NT2/D1 (cell line): ENCODE data around the gene TBC1D21.

ENCODE experiments used
- DNase-seq: peaks from one replicate; pipeline ENCODE4 v3.0.0-alpha.2; 2011; ENCODE audit warnings: low read depth, low spot score
- H3K27me3 ChIP-seq: 2 replicates; pipeline ENCODE4 v1.6.0; 2011; ENCODE audit warnings: mild to moderate bottlenecking; ENCODE audit not compliant: insufficient read length, insufficient read depth
- H3K36me3 ChIP-seq: 2 replicates; pipeline ENCODE4 v1.6.1; 2011; ENCODE audit warnings: mild to moderate bottlenecking, low read length, mixed read lengths; ENCODE audit not compliant: insufficient read depth, insufficient read length
- H3K4me1 ChIP-seq: 2 replicates; pipeline ENCODE4 v1.5.1; 2011; ENCODE audit not compliant: insufficient read depth, insufficient read length
- H3K4me3 ChIP-seq: 2 replicates; pipeline ENCODE4 v1.5.1; 2011; ENCODE audit warnings: low read depth; ENCODE audit not compliant: insufficient read length
- H3K9ac ChIP-seq: 2 replicates; pipeline ENCODE4 v1.6.0; 2011; ENCODE audit warnings: low read depth; ENCODE audit not compliant: insufficient read length
- H3K9me3 ChIP-seq: 2 replicates; pipeline ENCODE4 v1.5.1; 2011; ENCODE audit warnings: mild to moderate bottlenecking, low read length; ENCODE audit not compliant: insufficient read depth
- SUZ12 ChIP-seq: IDR thresholded peaks from 2 replicates; pipeline ENCODE4 v1.6.1; 2011; ENCODE audit not compliant: insufficient read length, insufficient read depth; ENCODE audit errors: extremely low read depth
- YY1 ChIP-seq: IDR thresholded peaks from 2 replicates; pipeline ENCODE4 v1.6.1; 2011; ENCODE audit not compliant: insufficient read length, insufficient read depth
- ZNF274 ChIP-seq: IDR thresholded peaks from 2 replicates; pipeline ENCODE4 v1.6.1; 2011; ENCODE audit warnings: mild to moderate bottlenecking, low read depth, low read length

The TBC1D21 gene

DNA sequence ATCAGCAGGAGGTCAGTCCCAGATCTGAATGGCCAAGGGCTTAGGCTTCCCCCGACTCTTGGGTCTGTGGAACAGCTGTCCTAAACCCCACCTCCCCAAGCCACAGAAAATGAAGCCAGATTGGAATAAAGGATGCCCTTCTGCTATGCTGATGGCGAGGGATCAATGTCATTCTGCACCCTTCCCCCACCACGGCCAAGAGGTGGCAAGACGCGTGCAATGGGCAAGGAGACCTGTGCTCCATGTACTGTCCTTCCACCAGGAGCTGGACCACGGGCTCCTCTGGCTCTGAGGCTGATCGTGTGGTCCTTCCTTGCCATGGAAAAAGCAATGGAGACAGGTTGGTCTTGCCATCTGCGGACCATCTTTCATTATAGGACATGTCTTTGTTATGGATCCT lies 32.6 kb upstream of the TBC1D21 start:
- Histone ChIP-seq H3K9me3 (no peaks in the 10 kb centered on the region; the same call in 1 of the 2 replicates), H3K27me3 (peaks cover 2% of the 10 kb centered on the region), H3K36me3 (no peaks in the 10 kb centered on the region), H3K4me1 (peaks cover 3% of the 10 kb centered on the region), H3K9ac (no peak overlapping the region), H3K4me3 (no peak overlapping the region)
- DNase-seq: no peak
- TF ChIP-seq ZNF274: no peak
- no peak for TF ChIP-seq YY1
- TF ChIP-seq SUZ12: no peak

DNA sequence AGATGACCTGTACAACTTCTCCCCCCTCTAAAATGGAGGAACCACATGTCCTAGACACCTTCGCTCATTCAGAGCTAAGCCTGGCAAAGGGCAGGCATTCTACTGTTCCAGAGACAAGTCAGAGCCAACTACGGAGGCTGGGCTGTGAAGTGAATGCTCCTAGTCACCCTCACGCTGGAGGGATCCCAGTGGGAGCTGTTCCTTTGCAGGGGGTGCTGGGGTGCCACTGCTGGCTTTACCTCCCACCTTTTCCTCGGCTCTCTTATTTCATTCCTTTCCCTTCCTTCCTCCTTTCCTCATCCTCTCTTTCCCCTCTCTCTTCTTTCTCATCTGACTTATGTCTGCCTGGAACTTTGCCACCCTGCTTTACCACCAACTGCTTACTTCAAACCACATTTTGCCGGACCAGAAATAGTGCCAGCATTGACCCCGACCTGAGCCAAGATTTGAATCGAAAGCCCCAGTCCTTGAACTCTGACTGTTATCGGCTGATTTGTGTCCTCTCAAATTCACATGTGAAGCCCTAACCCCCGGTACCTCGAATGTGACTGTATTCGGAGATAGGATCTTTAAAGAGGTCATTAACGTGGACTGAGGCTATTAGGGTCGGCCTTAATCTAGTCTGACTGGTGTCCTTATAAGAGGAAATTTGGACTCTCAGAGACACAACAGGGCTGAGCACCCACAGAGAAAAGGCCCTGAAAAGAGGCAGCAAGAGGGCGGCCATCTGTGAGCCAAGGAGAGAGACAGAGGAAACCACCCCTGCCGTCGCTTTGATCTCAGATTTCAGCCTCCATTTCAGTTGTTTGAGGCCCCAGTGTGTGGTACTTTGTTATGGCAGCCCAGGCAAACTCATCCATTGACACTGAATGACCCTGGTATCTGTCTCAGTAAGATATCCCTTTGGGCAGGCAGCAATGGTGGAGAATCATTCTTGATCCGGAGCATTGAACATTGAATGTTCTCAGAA lies 31.3 kb upstream of the TBC1D21 start:
- no peaks in the 10 kb centered on the region for H3K36me3 ChIP-seq
- no peak for TF ChIP-seq YY1
- no peak for TF ChIP-seq SUZ12
- TF ChIP-seq ZNF274: no peak
- H3K4me1 ChIP-seq: peaks cover 3% of the 10 kb centered on the region

DNA sequence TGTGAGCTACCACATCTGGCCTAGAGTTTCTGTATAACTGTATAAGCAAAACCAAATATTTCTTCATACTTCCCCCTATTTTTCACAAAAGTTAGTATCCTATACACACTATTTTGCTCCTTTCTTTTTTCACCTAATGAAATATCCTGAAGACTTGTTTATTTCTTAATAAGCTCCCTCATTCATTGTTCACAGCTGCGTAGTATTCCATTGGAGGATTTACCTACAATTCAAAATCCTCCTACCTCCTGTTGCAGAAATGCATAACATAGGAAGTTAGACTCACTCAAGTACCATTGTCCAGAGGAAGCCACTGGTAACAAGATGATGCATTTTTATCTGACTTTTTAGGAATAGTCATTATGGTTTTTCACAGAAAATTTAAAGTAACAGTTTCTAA lies 29.6 kb upstream of the TBC1D21 start:
- Histone ChIP-seq H3K9me3 (no peaks in the 10 kb centered on the region; the same call in 1 of the 2 replicates), H3K4me1 (peaks cover 3% of the 10 kb centered on the region), H3K9ac (no peak overlapping the region), H3K4me3 (no peak overlapping the region), H3K27me3 (peaks cover 2% of the 10 kb centered on the region), H3K36me3 (no peaks in the 10 kb centered on the region)
- TF ChIP-seq SUZ12 (no peak), ZNF274 (no peak), YY1 (no peak)
- DNase-seq: no peak

More for the DNA sequence above, 31.3 kb upstream of the TBC1D21 start:
- Histone ChIP-seq H3K9me3 (no peaks in the 10 kb centered on the region; the same call in 1 of the 2 replicates), H3K9ac (no peak overlapping the region), H3K27me3 (peaks cover 2% of the 10 kb centered on the region), H3K4me3 (no peak overlapping the region)
- peak; percentile 16 for DNase-seq

DNA sequence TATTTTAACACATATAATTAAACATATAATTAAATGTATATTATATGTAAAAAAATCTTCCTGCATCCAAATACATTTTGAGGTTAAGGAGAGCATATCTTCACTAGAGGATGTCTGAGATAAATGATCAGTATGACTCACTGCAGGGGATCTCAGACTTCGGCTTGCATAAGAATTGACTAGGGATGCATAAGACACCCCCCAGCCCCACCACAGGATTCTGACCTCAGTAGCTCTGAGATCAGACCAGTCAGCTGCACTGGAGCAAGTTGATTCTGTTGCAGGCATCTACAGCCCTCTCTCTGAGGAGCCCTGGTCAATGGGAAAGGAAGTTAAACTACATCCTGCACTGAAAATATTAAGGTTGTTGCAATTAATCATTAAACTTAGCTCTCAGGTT lies 29.0 kb upstream of the TBC1D21 start:
- Histone ChIP-seq H3K4me1 (peaks cover 3% of the 10 kb centered on the region), H3K4me3 (no peak overlapping the region), H3K9ac (no peak overlapping the region), H3K36me3 (no peaks in the 10 kb centered on the region), H3K9me3 (no peaks in the 10 kb centered on the region; the same call in 1 of the 2 replicates), H3K27me3 (peaks cover 2% of the 10 kb centered on the region)
- TF ChIP-seq SUZ12 (no peak), ZNF274 (no peak), YY1 (no peak)
- peak; percentile 76 for DNase-seq

DNA sequence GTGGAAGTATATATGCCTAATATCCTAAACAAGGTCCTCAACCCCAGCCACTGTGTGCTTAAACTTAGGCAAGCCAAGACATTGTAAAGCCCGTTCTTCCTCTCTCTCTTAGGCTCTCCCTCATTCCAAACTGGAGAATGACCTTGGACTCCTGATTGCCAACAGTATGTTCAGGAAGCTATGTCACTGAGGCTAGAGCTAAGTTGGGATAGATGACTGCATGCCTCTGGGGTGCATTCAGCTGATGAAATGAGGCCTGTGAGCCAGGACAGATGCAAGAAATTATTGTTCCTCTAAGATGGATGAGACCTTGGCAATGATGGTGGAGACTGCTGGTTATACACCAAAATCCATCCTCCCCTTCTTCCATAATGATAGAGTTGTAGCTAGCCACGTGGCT lies 27.9 kb upstream of the TBC1D21 start:
- Histone ChIP-seq H3K27me3 (no peaks in the 10 kb centered on the region), H3K9ac (no peak overlapping the region), H3K9me3 (no peaks in the 10 kb centered on the region; the same call in 1 of the 2 replicates), H3K4me1 (peaks cover 3% of the 10 kb centered on the region), H3K4me3 (no peak overlapping the region), H3K36me3 (no peaks in the 10 kb centered on the region)
- TF ChIP-seq SUZ12 (no peak), ZNF274 (no peak), YY1 (no peak)
- no peak for DNase-seq

DNA sequence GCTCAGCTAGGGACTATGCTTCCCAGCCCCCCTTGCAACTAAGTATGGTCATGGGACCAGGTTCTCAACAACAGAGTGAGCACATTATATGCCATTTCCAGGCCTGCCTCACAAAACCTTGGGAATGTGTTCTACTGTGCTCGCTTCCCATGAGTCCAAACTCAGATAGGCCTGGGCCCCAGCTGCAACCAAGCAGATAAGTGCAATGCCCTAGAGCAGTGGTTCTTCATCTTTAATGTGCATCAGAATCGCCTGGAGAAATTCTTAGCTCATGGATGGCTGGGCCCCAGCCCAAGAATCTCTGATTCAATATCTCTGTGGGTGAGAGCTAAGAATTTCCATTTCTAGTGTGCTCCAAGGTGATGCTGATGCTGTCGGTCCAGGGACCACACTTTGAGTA lies 27.5 kb upstream of the TBC1D21 start:
- H3K27me3 ChIP-seq: no peaks in the 10 kb centered on the region
- no peak for DNase-seq
- no peaks in the 10 kb centered on the region for H3K36me3 ChIP-seq
- no peak for TF ChIP-seq YY1
- TF ChIP-seq ZNF274: no peak
- TF ChIP-seq SUZ12: no peak
- peaks cover 3% of the 10 kb centered on the region for H3K4me1 ChIP-seq
- no peaks in the 10 kb centered on the region; the same call in 1 of the 2 replicates for H3K9me3 ChIP-seq
- no peak overlapping the region for H3K9ac ChIP-seq
- no peak overlapping the region for H3K4me3 ChIP-seq

DNA sequence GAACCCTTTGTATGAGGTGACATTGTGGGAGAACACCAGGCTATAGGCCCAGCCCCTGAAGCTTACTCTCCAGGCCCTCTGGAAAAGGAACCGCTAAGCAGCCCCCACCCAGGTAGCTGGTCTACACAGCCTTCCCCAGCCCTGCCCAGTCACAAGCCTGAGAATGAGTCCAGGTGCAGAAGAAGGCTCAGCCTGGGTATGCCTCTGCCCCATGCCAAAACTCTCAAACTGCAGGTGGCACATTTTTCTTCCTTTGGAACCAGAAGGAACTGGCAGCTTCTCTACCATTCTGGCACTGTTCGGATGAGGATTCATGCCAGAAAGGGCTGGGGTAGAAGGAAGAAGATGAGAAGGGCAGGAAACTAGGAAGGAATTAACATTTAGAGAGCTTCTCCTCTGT lies 23.7 kb upstream of the TBC1D21 start:
- Histone ChIP-seq H3K4me1 (peaks cover 2% of the 10 kb centered on the region), H3K9me3 (no peaks in the 10 kb centered on the region), H3K4me3 (no peak overlapping the region), H3K9ac (no peak overlapping the region), H3K36me3 (no peaks in the 10 kb centered on the region), H3K27me3 (no peaks in the 10 kb centered on the region)
- no peak for DNase-seq
- TF ChIP-seq ZNF274: no peak
- no peak for TF ChIP-seq SUZ12
- no peak for TF ChIP-seq YY1
